ENCODE measurements around the gene ZNF593. TPM values are rescaled to one million over a fixed set of nuclear protein-coding genes. Genes with fewer than 3 reads are reported as not detected.

ZNF593 gene
- total and polyA plus RNA-seq, 9 of the 15 experiments (the other 6 are each of a cell fraction or from before 2014, with no cell fraction given), result 9.8 to 334 (median 48.2) TPM

- TF ChIP-seq CEBPZ (IDR thresholded peaks at IDR 0.05; ENCODE audit: borderline replicate concordance, low read depth, low read length), result no peak
- no peak for TF ChIP-seq MBD1 (CRISPR knock-in tag; IDR thresholded peaks at IDR 0.05)
- TF ChIP-seq ZNF655 (CRISPR knock-in tag; IDR thresholded peaks at IDR 0.05), result no peak
- peak in 1 of 2 experiments; percentile 34 for TF ChIP-seq AFF1 (IDR thresholded peaks at IDR 0.05; ENCODE audit: low read depth in 1 of 2, partially characterized antibody in 2 of 2)
- no peak for TF ChIP-seq CHD4 (IDR thresholded peaks at IDR 0.05; ENCODE audit: insufficient read depth, insufficient replicate concordance, low read depth, low read length, poor library complexity, severe bottlenecking)
- TF ChIP-seq SIN3B (IDR thresholded peaks at IDR 0.05; ENCODE audit: low read depth), result no peak
- peak; percentile 2; the same call in 1 of the 2 replicates for TF ChIP-seq NFE2 (IDR thresholded peaks at IDR 0.05; ENCODE audit: low read depth)
- TF ChIP-seq TOE1 (IDR thresholded peaks at IDR 0.05; ENCODE audit: borderline replicate concordance), result 0 out of 2 replicates have a peak, but pooled peaks have one; percentile 16
- no peak for TF ChIP-seq TOE1 (CRISPR knock-in tag; IDR thresholded peaks at IDR 0.05; ENCODE audit: borderline replicate concordance, low read depth)
- TF ChIP-seq NR2C1 (IDR thresholded peaks at IDR 0.05), result no peak
- 0 out of 2 replicates have a peak, but pooled peaks have one; percentile 18 for TF ChIP-seq NR2C1 (tag; IDR thresholded peaks at IDR 0.05)
Measured at GRCh38 chr1:26121854-26122773, 47.6 kb upstream of the ZNF593 start (continued).
